Colonic mucosa (tissue), 4 donors: ENCODE results near the gene UBR7. TPM values are rescaled to one million over a fixed set of nuclear protein-coding genes. Genes with fewer than 3 reads are reported as not detected.

Source experiments
- DNase-seq: peaks from one replicate; pipeline ENCODE4 v3.0.0-alpha.2; 2020
- H3K27ac ChIP-seq: fragments of 200-600 bp; one replicate; pipeline ENCODE4 v1.8.0; 2021
- H3K27me3 ChIP-seq: fragments of 200-600 bp; one replicate; pipeline ENCODE4 v1.8.0; 2021
- H3K36me3 ChIP-seq: fragments of 200-600 bp; one replicate; pipeline ENCODE4 v1.8.0; 2021
- H3K4me1 ChIP-seq: fragments of 200-600 bp; one replicate; pipeline ENCODE4 v1.8.0; 2021; ENCODE audit warnings: mild to moderate bottlenecking
- H3K4me3 ChIP-seq: fragments of 200-600 bp; one replicate; pipeline ENCODE4 v1.8.0; 2021
- H3K9ac ChIP-seq, 2 donors: one replicate each; pipeline ENCODE4 v1.7.0; 2013; ENCODE audit warnings: control low read depth in 2 of 2, low read depth in 2 of 2, low read length in 2 of 2
- H3K9me3 ChIP-seq: fragments of 200-600 bp; one replicate; pipeline ENCODE4 v1.8.0; 2021
- intact Hi-C: fragments of 100-400 bp; cut with DNase I; formaldehyde crosslinking; loops from one replicate; pipeline ENCODE4 v1.14.1; 2022
- total RNA-seq, 2 donors: library from RNA; stranded (reverse); fragmentation: NEBNext Ultra II Directional in 1 of 2; extraction: Animal tissue kit (Norgen Biotek cat#: 25700) in 1 of 2; gene quantifications; one replicate each; pipeline ENCODE4 v1.2.1, GENCODE V29; 2021
- TF ChIP-seq, protein P1 (sequence below): fragments of 200-600 bp; IDR thresholded peaks from one replicate; pipeline ENCODE4 v1.8.0; 2022; ENCODE audit warnings: antibody characterized with exemption, mild to moderate bottlenecking
- donor health status: healthy.
- donor health status: DM: no; HTN: no; CAD: no.
- donor health status: DM: no; HTN: no; CAD: no.

UBR7 gene
- total RNA-seq, 2 donors from 2014 or later, result 22.4 to 35.5 TPM

DNA sequence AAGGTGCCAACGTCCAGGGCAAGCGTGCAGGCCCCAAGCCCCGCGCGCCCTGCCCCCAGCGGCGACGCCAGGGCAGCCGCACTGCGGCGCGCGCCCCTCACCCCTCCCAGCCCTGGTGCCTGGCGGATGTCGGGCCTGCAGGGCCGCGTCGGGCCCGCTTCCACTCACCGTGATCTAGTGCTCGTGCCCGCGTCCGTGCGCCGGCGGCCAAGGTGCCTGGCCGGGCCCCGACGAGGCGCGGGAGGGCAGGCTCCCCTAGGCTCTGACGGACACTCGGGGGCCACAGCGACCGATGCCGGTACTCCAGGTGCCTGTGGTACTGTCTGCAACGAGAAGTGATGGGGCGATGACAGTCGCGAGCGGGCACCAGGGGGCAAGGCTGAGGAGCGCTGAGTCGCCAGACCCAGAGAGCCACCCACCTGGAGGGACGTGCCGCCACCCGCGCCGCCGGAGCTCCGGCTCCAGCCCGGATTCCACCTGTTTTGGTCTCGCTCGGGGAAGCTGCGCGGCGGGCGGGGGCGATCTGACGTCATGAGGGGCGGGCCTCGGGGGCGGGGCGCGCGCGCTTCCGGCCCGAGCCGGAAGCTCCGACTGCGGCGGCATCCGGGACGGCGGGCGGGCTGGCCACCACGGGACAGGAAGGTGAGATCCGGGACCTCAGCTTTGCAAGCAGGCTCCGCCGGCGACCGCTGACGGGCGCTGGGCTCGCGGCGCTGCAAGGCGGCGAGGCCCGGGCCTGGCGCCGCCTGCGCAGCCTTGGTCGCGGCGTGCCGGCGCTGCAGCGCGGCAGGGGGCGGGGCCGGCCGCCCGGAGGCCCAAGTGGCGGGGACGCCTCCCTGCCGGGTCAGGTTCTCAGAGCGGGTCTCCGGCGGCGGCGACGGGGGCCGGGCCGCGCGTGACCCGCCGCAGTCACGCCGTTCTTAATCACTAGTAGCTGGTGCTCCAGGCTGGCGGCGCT lies 22.4 kb upstream of the UBR7 start, which contains the start of the genes LYSET and MOAP1:
TSS of gene LYSET (plus strand) at position 927 of the 958 bp plus-strand sequence. CDS start 89 bp downstream, outside the sequence.
TSS of gene MOAP1 (minus strand) at position 507 of the 958 bp plus-strand sequence. CDS start 655 bp downstream, outside the sequence.
- Histone ChIP-seq H3K36me3 (no peaks in the 10 kb centered on the region), H3K9me3 (no peaks in the 10 kb centered on the region), H3K27ac (peak within 1 kb of the TSS; percentile 94), H3K27me3 (no peaks in the 10 kb centered on the region), H3K9ac (peak within 1 kb of the TSS; percentile 87 to 100), H3K4me1 (peaks cover 10% of the 10 kb centered on the region), H3K4me3 (peak within 1 kb of the TSS; percentile 94)
- DNase-seq, result peak; percentile 92
- TF ChIP-seq, protein P1, sequence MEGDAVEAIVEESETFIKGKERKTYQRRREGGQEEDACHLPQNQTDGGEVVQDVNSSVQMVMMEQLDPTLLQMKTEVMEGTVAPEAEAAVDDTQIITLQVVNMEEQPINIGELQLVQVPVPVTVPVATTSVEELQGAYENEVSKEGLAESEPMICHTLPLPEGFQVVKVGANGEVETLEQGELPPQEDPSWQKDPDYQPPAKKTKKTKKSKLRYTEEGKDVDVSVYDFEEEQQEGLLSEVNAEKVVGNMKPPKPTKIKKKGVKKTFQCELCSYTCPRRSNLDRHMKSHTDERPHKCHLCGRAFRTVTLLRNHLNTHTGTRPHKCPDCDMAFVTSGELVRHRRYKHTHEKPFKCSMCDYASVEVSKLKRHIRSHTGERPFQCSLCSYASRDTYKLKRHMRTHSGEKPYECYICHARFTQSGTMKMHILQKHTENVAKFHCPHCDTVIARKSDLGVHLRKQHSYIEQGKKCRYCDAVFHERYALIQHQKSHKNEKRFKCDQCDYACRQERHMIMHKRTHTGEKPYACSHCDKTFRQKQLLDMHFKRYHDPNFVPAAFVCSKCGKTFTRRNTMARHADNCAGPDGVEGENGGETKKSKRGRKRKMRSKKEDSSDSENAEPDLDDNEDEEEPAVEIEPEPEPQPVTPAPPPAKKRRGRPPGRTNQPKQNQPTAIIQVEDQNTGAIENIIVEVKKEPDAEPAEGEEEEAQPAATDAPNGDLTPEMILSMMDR, result no peak
- intact Hi-C loops, result no loop called here

GRCh38 chr14:93185349-93185720 lies 21.7 kb upstream of the UBR7 start:
- H3K9ac ChIP-seq, result peak overlapping the region; percentile 70 to 77
- TF ChIP-seq, protein P1, result no peak
- H3K9me3 ChIP-seq, result no peaks in the 10 kb centered on the region
- peak overlapping the region; percentile 94 for H3K4me3 ChIP-seq
- intact Hi-C loops, result no loop called here
- no peaks in the 10 kb centered on the region for H3K36me3 ChIP-seq
- DNase-seq, result no peak
- H3K4me1 ChIP-seq, result peaks cover 10% of the 10 kb centered on the region
- H3K27me3 ChIP-seq, result no peaks in the 10 kb centered on the region
- H3K27ac ChIP-seq, result peak overlapping the region; percentile 94

- H3K4me1 ChIP-seq, result peaks cover 10% of the 10 kb centered on the region
- peak overlapping the region in 1 of 2 donors; percentile 30 for H3K9ac ChIP-seq
- no peaks in the 10 kb centered on the region for H3K9me3 ChIP-seq
- intact Hi-C loops, result no loop called here
- no peaks in the 10 kb centered on the region for H3K36me3 ChIP-seq
- DNase-seq, result no peak
- H3K27me3 ChIP-seq, result no peaks in the 10 kb centered on the region
- TF ChIP-seq, protein P1, result no peak
- H3K27ac ChIP-seq, result peak overlapping the region; percentile 10
- no peak overlapping the region for H3K4me3 ChIP-seq
Observed at GRCh38 chr14:93186466-93186865, 20.6 kb upstream of the UBR7 start.

DNA sequence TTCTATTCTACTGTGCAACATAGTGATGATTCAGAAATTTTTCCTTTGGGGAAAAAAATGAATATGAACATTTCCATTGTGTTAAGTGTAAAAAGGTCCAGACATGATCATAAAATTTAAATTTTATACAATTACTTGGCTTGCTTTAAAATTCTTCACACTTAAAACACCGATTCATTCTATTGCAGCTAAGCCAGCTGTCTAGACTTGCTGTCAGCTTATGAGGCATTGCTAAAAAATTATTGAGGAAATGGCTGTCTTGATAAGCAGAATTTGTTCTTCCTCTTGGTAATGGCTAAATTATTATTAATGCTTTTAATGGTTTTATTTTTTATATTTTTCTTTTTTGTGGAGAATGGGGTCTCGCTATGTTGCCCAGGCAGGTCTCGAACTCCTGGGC lies 20.1 kb upstream of the UBR7 start:
- Histone ChIP-seq H3K4me3 (no peak overlapping the region), H3K9me3 (no peaks in the 10 kb centered on the region), H3K36me3 (no peaks in the 10 kb centered on the region), H3K9ac (no peak overlapping the region), H3K27ac (no peak overlapping the region), H3K4me1 (peaks cover 10% of the 10 kb centered on the region), H3K27me3 (no peaks in the 10 kb centered on the region)
- TF ChIP-seq, protein P1, result no peak
- intact Hi-C loops, result no loop called here
- no peak for DNase-seq

DNA sequence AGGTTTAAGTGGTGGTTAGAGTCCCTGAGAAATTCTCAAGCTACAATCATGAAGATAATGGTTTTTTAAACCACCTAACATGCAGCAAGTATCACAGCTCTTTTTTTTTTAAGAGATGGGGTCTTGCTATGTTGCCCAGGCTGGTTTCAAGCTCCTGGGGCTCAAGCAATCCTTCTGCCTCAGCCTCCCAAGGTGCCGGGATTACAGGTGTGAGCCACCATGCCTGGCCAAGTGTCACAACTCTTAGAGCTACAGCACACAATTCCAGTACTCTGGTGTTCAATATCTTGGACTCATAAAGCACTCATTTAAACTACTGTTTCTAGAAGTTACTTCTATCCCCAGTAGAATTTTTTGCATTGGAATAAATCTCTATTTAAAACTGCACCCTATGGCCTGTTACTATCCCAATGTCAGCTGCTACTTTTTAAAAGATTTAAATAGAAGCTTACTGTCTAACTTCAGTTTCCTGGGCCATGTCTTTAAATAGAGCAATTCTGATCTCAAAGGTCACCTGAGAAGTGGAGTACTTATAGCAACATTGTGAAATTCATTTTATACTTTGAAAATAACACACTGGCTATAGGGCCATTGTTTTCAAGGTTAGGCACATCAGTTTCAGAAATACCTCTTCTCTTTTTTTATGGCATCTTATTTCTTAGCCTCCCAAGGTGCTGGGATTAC lies 11.6 kb upstream of the UBR7 start:
- no peak for DNase-seq
- no peaks in the 10 kb centered on the region for H3K36me3 ChIP-seq
- peak overlapping the region; percentile 52 for H3K27ac ChIP-seq
- no peaks in the 10 kb centered on the region for H3K27me3 ChIP-seq
- no peaks in the 10 kb centered on the region for H3K9me3 ChIP-seq
- H3K9ac ChIP-seq, result no peak overlapping the region
- no peaks in the 10 kb centered on the region for H3K4me1 ChIP-seq
- intact Hi-C loops, result no loop called here
- TF ChIP-seq, protein P1, result no peak
- H3K4me3 ChIP-seq, result no peak overlapping the region
